K562 (cell line): ENCODE results near the gene ETNK1. TPM values are rescaled to one million over a fixed set of nuclear protein-coding genes. Genes with fewer than 3 reads are reported as not detected.
A peak's percentile ranks its signal among the peaks of the same experiment; 100 is the strongest.
"Not testable (repeated sequence)": the region's sequence is repeated elsewhere in the genome, so short reads cannot be mapped to it uniquely, and the experiment has no call there.

Experiments
- ATAC-seq: fragments of 200-7000 bp; cut with Tn5 transposase; 3 replicates; pipeline ENCODE4 v1.9.1; 2020; ENCODE audit warnings: moderate library complexity
- BruUV-seq: library from RNA; stranded (reverse); fragments of 400-500 nt; replicated peaks from 2 replicates; lab custom pipeline; 2021; lab: Mats Ljungman, UMichigan
- CTCF ChIA-PET: fragments of 300-600 bp; formaldehyde crosslinking; extraction: SDS; loops from one replicate; lab custom pipeline; 2021; ENCODE audit warnings: low intra/inter-chr PET ratio; lab: Yijun Ruan, JAX
- POLR2A ChIA-PET: fragments of 300-600, 350-650 bp; sonication (Branson Sonifier 250); formaldehyde crosslinking; extraction: SDS; loops from one replicate; lab custom pipeline; 2021; ENCODE audit warnings: antibody characterized with exemption, inconsistent platforms; lab: Yijun Ruan, JAX
- DNase-seq, 4 experiments: peaks; one replicate each; pipeline versions ENCODE4 v3.0.0 to v3.0.0-alpha.2; 2011 to 2018; ENCODE audit warnings: low spot score in 3 of 4, mixed read lengths in 3 of 4; ENCODE audit errors: extremely low read depth in 1 of 4
- FAIRE-seq: peaks from 2 replicates; lab custom pipeline; 2011; peaks lifted over from hg19 to GRCh38; lab: Jason Lieb, UNC
- H2AFZ ChIP-seq: 2 replicates; pipeline ENCODE4 v1.6.0; 2011; ENCODE audit warnings: low read depth, low read length, control low read depth, inconsistent platforms
- H3K27ac ChIP-seq: fragments of 200-600 bp; 3 replicates; pipeline ENCODE4 v1.8.0; 2011; ENCODE audit warnings: low read depth, mild to moderate bottlenecking, control low read depth, inconsistent platforms, low read length, moderate library complexity, mixed read lengths; ENCODE audit errors: extremely low read depth
- H3K27me3 ChIP-seq, 2 experiments: fragments of 300-600 bp in 1 of 2; 2 replicates in 1 of 2; 3 replicates in 1 of 2; pipeline versions ENCODE4 v1.6.0 to v1.8.0; 2011; ENCODE audit warnings: inconsistent platforms in 2 of 2, low read length in 2 of 2, mild to moderate bottlenecking in 1 of 2, mixed read lengths in 1 of 2, moderate library complexity in 1 of 2; ENCODE audit not compliant: control insufficient read depth in 2 of 2, insufficient read depth in 2 of 2
- H3K36me3 ChIP-seq: fragments of 300-600 bp; 3 replicates; pipeline ENCODE4 v1.8.0; 2011; ENCODE audit warnings: mild to moderate bottlenecking, low read length, inconsistent platforms; ENCODE audit not compliant: control insufficient read depth, insufficient read depth
- H3K4me1 ChIP-seq, 2 experiments: fragments of 200-600 bp in 1 of 2; replicated peaks in 1 of 2; 2 replicates in 1 of 2; 3 replicates in 1 of 2; pipeline versions ENCODE4 v1.5.1 to v1.8.0; 2011; ENCODE audit warnings: inconsistent platforms in 2 of 2, low read length in 2 of 2, mild to moderate bottlenecking in 1 of 2, mixed read lengths in 1 of 2, moderate library complexity in 1 of 2; ENCODE audit not compliant: control insufficient read depth in 2 of 2, insufficient read depth in 2 of 2
- H3K4me2 ChIP-seq: 2 replicates; pipeline ENCODE4 v1.6.1; 2011; ENCODE audit warnings: low read length, control low read depth, inconsistent platforms, mixed read lengths; ENCODE audit not compliant: insufficient read depth
- H3K4me3 ChIP-seq: fragments of 200-600 bp; sonication (generic), shearing (Covaris generic); 2 replicates; pipeline ENCODE4 v1.5.1; 2016; ENCODE audit warnings: control low read depth, inconsistent platforms
- H3K79me2 ChIP-seq: fragments of 200-600 bp; 3 replicates; pipeline ENCODE4 v1.8.0; 2011; ENCODE audit warnings: low read length, inconsistent platforms; ENCODE audit not compliant: control insufficient read depth, insufficient read depth
- H3K9ac ChIP-seq, 2 experiments: 2 replicates each; pipeline versions ENCODE4 v1.6.0 to v1.6.1; 2011; ENCODE audit warnings: low read depth in 2 of 2, low read length in 2 of 2, control low read depth in 1 of 2, inconsistent platforms in 1 of 2, mild to moderate bottlenecking in 1 of 2, mixed read lengths in 1 of 2; ENCODE audit not compliant: insufficient read depth in 1 of 2
- H3K9me1 ChIP-seq: one replicate; pipeline ENCODE4 v1.6.0; 2011; ENCODE audit warnings: inconsistent platforms, mild to moderate bottlenecking, low read length, moderate library complexity; ENCODE audit not compliant: control insufficient read depth, insufficient read depth
- H3K9me3 ChIP-seq: replicated peaks from 2 replicates; pipeline ENCODE4 v1.5.1; 2011; ENCODE audit warnings: low read depth, low read length, inconsistent platforms; ENCODE audit not compliant: control insufficient read depth, insufficient read depth
- H4K20me1 ChIP-seq: replicated peaks from 2 replicates; pipeline ENCODE4 v1.6.1; 2011; ENCODE audit warnings: low read length, inconsistent platforms, mixed read lengths; ENCODE audit not compliant: control insufficient read depth, insufficient read depth
- BRD9 ChIP-seq: fragments of 450-650 bp; IDR thresholded peaks from 2 replicates; pipeline ENCODE4 v1.6.1; 2018; ENCODE audit warnings: low read depth; ENCODE audit not compliant: partially characterized antibody
- EGR1 ChIP-seq: fragments of 450-650 bp; conservative IDR thresholded peaks from 2 replicates; pipeline ENCODE4 v1.6.1; 2017; ENCODE audit warnings: mild to moderate bottlenecking
- GTF2E2 ChIP-seq: fragments of 200-800 bp; sonication (Bioruptor generic); IDR thresholded peaks from 2 replicates; pipeline ENCODE4 v1.6.1; 2016; ENCODE audit warnings: missing genetic modification characterization, missing compliant biosample characterization
- GTF2F1 ChIP-seq: IDR thresholded peaks from 2 replicates; pipeline ENCODE4 v1.6.1; 2011; ENCODE audit warnings: low read depth, low read length, improper control_type of control experiment
- HEY1 ChIP-seq: fragments of 250-450 bp; sonication (Bioruptor Pico); IDR thresholded peaks from 2 replicates; pipeline ENCODE4 v1.5.0; 2020; ENCODE audit warnings: mild to moderate bottlenecking, moderate library complexity, borderline replicate concordance
- HMG20B ChIP-seq: fragments of 250-450 bp; sonication (Bioruptor Pico); IDR thresholded peaks from 2 replicates; pipeline ENCODE4 v1.5.0; 2021; ENCODE audit warnings: mild to moderate bottlenecking
- PCBP2 ChIP-seq: fragments of 200-400 bp; formaldehyde crosslinking; IDR thresholded peaks from 2 replicates; pipeline ENCODE4 v1.6.1; 2018; ENCODE audit warnings: low read length, low read depth, mild to moderate bottlenecking, moderate library complexity; ENCODE audit not compliant: poor library complexity, severe bottlenecking
- RBM17 ChIP-seq: fragments of 200-400 bp; formaldehyde crosslinking; IDR thresholded peaks from 2 replicates; pipeline ENCODE4 v1.6.1; 2017; ENCODE audit warnings: low read depth, mild to moderate bottlenecking, low read length, borderline replicate concordance
- STAT5A ChIP-seq: IDR thresholded peaks from 2 replicates; pipeline ENCODE4 v1.6.1; 2012; ENCODE audit warnings: low read length, inconsistent platforms, borderline replicate concordance
- ZNF165 ChIP-seq: fragments of 250-450 bp; sonication (Bioruptor Pico); IDR thresholded peaks from 2 replicates; pipeline ENCODE4 v1.4.0; 2020; ENCODE audit warnings: borderline replicate concordance
- WGBS: fragments of 100-300 bp; shearing (Covaris generic); methylation state at CpG from one replicate; pipeline ENCODE4 v1.1.6; 2016; ENCODE audit warnings: low coverage, mixed read lengths; ENCODE audit not compliant: insufficient coverage; ENCODE audit errors: missing lambda C conversion rate; 5-methylcytosine and 5-hydroxymethylcytosine counted together
- in situ Hi-C: fragments of 300-500 bp; cut with MboI; formaldehyde crosslinking; loops from 4 replicates; pipeline ENCODE4 v1.15.0; 2018; ENCODE audit warnings: inconsistent platforms, mixed read lengths
- intact Hi-C: fragments of 100-400 bp; cut with micrococcal nuclease; formaldehyde crosslinking; loops from 2 replicates; pipeline ENCODE4 v1.14.2; 2022
- polyA plus RNA-seq, 8 experiments: library from polyadenylated mRNA; depleted of rRNA in 4 of 8; stranded (reverse) in 5 of 8; unstranded in 3 of 8; fragments of >200 nt; fragmentation: Nextera tagmentation in 2 of 8; fragmentation: Illumina TruSeq in 1 of 8; extraction: Ambion mirVana in 2 of 8; extraction: Trizol in 1 of 8; gene quantifications; 2 replicates each; pipeline versions ENCODE4 v1.2.1 to v1.2.3, GENCODE V29; 2011 to 2014; ENCODE audit warnings: inconsistent platforms in 1 of 8, missing spikeins in 1 of 8
- total RNA-seq, 7 experiments: library from RNA; depleted of rRNA in 6 of 7; stranded (reverse); fragments of >200 nt in 6 of 7; fragmentation: Illumina TruSeq in 2 of 7; extraction: Trizol in 2 of 7; gene quantifications; 2 replicates each; pipeline versions ENCODE4 v1.2.1 to v1.2.3, GENCODE V29; 2011 to 2021; ENCODE audit warnings: low replicate concordance in 1 of 7

ETNK1 gene
- total and polyA plus RNA-seq, 9 of the 15 experiments (the other 6 are each of a cell fraction or from before 2014, with no cell fraction given) = 10.0 to 70.5 (median 36.0) TPM

GRCh38 chr12:22698576-22698975 lies 73.6 kb downstream of the ETNK1 start:
- POLR2A ChIA-PET = no interaction called here
- Histone ChIP-seq H3K4me2 (no peak overlapping the region), H4K20me1 (no peaks in the 10 kb centered on the region), H3K27me3 (no peaks in the 10 kb centered on the region), H2AFZ (no peak overlapping the region), H3K9me1 (no peaks in the 10 kb centered on the region), H3K4me3 (no peak overlapping the region), H3K27ac (no peak overlapping the region), H3K9ac (no peak overlapping the region)
- intact Hi-C loops (no loop called here), in situ Hi-C loops (no loop called here)
- BruUV-seq = no TSS peak
- WGBS = 8% methylated on average over 3 of the region's 3 CpGs
- TF ChIP-seq PCBP2 (no peak), GTF2E2 (tag) (no peak), GTF2F1 (no peak), BRD9 (no peak), RBM17 (no peak), ZNF165 (CRISPR knock-in tag) (no peak), STAT5A (no peak), HEY1 (CRISPR knock-in tag) (no peak), EGR1 (no peak), HMG20B (CRISPR knock-in tag) (no peak)
- TF ChIP-seq, all 486 proteins: peak for 0
- no peak for ATAC-seq
- Histone ChIP-seq H3K4me1 (peaks cover 0 to 4% of the 10 kb centered on the region in 2 experiments; a peak in 2 of 5 replicates), H3K36me3 (no peaks in the 10 kb centered on the region), H3K79me2 (no peaks in the 10 kb centered on the region), H3K9me3 (no peaks in the 10 kb centered on the region)
- CTCF ChIA-PET = no interaction called here
- no peak for FAIRE-seq
- no peak for DNase-seq

- BruUV-seq, H3K9me1 ChIP-seq, H3K36me3 ChIP-seq, CTCF ChIA-PET, intact Hi-C loops, H3K4me1 ChIP-seq, ATAC-seq, H3K79me2 ChIP-seq, H3K4me3 ChIP-seq, H3K27ac ChIP-seq, H3K27me3 ChIP-seq, H3K9me3 ChIP-seq, H3K9ac ChIP-seq, H3K4me2 ChIP-seq, FAIRE-seq, in situ Hi-C loops, H4K20me1 ChIP-seq, DNase-seq: not testable (repeated sequence)
- peak overlapping the region; percentile 12; the same call in 1 of the 2 replicates for H2AFZ ChIP-seq
- 22% methylated on average over 5 of the region's 11 CpGs for WGBS
- POLR2A ChIA-PET = interaction anchor here (0.9 kb wide), 1 partner anchor 13 kb away, joined by 3 read pairs; no protein-coding TSS in a partner anchor
Measured at GRCh38 chr12:22699705-22700104, 74.7 kb downstream of the ETNK1 start.
